GM19324 (cell line): ENCODE measurements around the gene SMIM11.
"Not testable (repeated sequence)": the region's sequence is repeated elsewhere in the genome, so short reads cannot be mapped to it uniquely, and the experiment has no call there.

Source experiments
- ATAC-seq: cut with Tn5 transposase; IDR thresholded peaks from one replicate; pipeline ENCODE4 v1.9.1; 2021; ENCODE audit warnings: mild to moderate bottlenecking, moderate library complexity; ENCODE audit not compliant: unreplicated experiment, low FRiP score

Gene SMIM11

GRCh38 chr21:34353182-34353581 lies 22.1 kb upstream of the SMIM11 start:
- ATAC-seq, result no peak

- no peak for ATAC-seq
Measured at GRCh38 chr21:34354836-34355235, 20.5 kb upstream of the SMIM11 start.

- ATAC-seq, result no peak
Measured at GRCh38 chr21:34355570-34355969, 19.7 kb upstream of the SMIM11 start.

GRCh38 chr21:34357889-34358288 lies 17.4 kb upstream of the SMIM11 start:
- ATAC-seq, result no peak

DNA sequence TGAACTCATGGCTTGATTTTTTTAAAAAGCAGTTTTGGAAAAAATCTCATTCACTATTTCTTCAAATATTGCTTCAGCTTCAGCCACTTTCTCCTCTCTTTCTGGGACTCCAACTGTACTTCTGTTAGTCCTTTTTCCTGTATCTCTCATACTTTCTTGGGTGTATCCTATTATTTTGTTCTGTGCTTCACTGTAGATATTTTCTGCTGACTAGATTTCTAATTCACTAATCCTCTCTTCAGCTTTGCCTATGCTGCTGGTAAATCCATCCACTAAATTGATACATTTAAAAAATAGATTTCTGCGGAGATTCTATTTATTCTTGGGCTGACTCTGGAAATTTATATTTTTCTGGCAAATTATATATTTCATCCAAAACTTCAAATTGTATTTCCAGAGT lies 16.4 kb upstream of the SMIM11 start:
- ATAC-seq, result no peak

GRCh38 chr21:34360488-34361241 lies 14.6 kb upstream of the SMIM11 start:
- no peak for ATAC-seq

GRCh38 chr21:34362136-34362444 lies 13.2 kb upstream of the SMIM11 start:
- ATAC-seq, result peak; percentile 9

- no peak for ATAC-seq
Measured at GRCh38 chr21:34362670-34363069, 12.6 kb upstream of the SMIM11 start.

- ATAC-seq, result no peak
Measured at GRCh38 chr21:34363733-34364132, 11.6 kb upstream of the SMIM11 start, which contains the start of gene KCNE2. TSS of gene KCNE2 (plus strand) at chr21:34364006. CDS start at chr21:34370479, 6,473 bp downstream.

DNA sequence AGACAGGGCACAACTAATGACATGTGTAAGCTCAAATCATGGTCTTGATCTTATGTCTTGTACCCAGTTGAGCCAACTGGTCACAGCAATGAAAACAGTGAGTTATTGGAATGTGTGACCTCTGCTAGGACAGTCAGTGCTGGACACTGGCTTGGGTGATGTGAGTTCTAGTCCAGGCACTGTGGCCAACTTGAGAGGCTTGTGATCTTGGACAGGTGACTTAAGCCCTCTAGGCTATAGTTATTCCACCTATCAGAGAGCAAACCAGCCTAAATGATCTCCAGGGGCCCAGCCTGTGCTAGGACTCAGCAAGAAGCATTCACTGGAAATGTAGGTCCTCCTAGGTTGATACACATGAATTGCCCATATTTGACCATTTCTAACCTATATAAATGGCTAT lies 10.4 kb upstream of the SMIM11 start:
- no peak for ATAC-seq

DNA sequence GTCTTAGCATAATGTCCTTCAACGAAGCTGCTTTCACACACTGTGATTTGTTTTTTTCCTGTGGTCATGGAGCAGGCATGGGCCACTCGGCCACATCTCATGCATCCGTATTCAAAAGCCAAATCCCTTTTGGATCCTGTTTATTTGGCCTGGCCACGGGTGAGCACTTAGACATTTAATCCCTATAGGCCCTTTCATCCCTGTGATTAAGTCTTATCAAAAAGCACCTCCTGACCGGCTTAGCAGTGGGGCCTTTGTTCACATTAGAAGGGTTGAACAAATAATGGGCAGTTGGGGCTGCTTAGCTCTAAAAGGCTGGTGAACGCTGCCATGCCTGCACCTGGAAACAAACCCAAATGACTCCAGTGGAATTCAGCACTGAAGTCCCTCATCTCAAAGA lies 9.5 kb upstream of the SMIM11 start:
- ATAC-seq, result no peak

DNA sequence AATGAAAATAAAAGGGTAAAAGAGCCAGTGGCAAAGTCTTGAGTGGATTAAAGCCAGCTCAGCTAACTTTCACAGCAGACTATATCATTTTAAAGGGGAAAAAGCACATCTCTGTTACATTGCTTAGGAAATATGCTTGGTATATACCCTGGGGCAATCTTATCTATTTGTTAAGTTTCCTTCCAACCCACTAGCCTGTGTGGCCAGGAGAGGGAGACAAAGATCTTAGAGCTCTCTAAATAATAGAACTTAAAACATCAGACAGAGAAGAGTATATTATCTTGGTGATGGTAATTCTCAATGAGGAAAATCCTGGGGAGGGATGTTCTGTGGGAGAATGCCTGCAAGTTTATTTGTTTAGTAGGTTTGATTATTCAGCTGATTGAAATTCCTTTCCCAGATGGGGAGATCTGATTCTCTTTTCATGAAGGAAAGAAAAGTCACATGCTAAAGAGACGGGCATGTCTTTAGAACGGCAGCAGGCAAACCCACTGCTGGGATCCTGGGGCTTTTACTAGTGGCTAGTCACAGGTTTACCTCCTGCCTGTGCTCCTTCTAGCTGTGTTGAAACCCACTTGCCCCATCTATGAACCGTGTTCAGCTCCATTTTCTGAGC lies 7.9 kb upstream of the SMIM11 start:
- ATAC-seq, result no peak

DNA sequence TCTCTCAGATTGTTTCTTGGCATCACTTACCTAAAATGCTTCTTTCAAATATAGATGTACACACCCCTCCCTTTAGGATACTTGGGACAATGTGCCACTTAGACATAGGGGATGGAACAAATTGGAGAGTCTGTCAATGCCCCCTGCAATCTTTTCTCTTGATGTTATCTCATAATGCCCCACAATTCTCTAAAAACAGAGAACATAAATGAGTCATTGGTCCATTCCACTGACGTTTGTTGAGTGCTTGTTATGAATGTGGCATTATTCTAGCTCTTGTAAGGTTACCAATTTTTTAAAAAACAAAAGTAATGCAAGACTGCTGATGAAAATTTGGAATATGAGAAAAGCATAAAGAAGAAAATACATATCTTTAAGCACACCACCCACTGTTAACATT lies 5.6 kb upstream of the SMIM11 start:
- ATAC-seq, result no peak

DNA sequence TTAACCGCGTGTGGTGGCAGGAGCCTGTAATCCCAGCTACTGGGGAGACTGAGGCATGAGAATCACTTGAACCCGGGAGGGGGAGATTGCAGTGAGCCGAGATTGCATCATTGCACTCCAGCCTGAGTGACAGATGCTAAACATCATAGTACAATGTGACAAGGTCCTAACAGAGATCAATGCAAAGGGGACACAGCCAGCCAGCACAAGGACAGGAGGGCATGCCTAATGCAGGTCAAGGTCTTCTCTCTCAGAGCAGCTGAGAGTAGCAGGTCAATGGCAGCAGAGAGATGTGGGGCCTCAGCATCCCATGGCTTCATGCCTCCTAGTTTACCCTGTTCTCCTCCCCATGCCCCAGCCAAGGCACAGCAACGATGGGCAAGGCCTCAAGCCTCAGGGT lies 3.0 kb upstream of the SMIM11 start:
- ATAC-seq, result no peak

DNA sequence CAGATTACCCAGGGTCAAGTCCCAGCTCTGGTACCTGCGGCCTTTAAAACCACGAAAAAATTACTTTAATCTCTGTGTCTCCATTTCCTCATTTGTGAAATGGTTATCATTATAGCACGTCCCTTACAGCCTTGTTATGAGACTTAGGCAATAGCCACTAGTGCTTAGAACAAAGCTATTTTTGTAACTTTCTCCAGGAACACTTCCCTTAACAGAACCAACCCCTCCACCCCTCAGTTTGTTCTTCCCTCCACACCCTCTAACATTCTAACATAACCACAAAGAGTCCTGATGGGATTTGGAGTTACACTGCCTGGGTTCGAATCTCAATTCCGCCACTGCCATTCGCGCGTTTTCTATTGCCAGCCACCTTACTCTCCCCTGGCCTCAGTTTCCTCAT lies 845 bp upstream of the SMIM11 start:
- not testable (repeated sequence) for ATAC-seq

- ATAC-seq, result peak; percentile 64
Measured at GRCh38 chr21:34375619-34375972, 289 bp downstream of the SMIM11 start.

- not testable (repeated sequence) for ATAC-seq
Measured at GRCh38 chr21:34383138-34383537, 7.8 kb downstream of the SMIM11 start.

- peak; percentile 71 for ATAC-seq
Measured at GRCh38 chr21:34383724-34384415, 8.6 kb downstream of the SMIM11 start.

GRCh38 chr21:34400522-34400921 lies 25.2 kb downstream of the SMIM11 start:
- not testable (repeated sequence) for ATAC-seq

- not testable (repeated sequence) for ATAC-seq
Measured at GRCh38 chr21:34404742-34405141, 29.4 kb downstream of the SMIM11 start.

GRCh38 chr21:34405686-34406085 lies 30.4 kb downstream of the SMIM11 start:
- not testable (repeated sequence) for ATAC-seq

GRCh38 chr21:34406102-34406501 lies 30.8 kb downstream of the SMIM11 start:
- ATAC-seq, result not testable (repeated sequence)
